Stimulated activated CD4-positive, alpha-beta T cell treated with anti-CD3 and anti-CD28 coated beads, Interleukin-4, amount 100 ng/mL, for 48 hours (primary cell): ENCODE results near the gene LYPLA2.
"Not testable (repeated sequence)": the region's sequence is repeated elsewhere in the genome, so short reads cannot be mapped to it uniquely, and the experiment has no call there.

Experiments used
- DNase-seq, 2 donors: peaks; one replicate each; pipeline ENCODE4 v3.0.0-alpha.2; 2020; ENCODE audit warnings: low read depth in 2 of 2

Gene LYPLA2

DNA sequence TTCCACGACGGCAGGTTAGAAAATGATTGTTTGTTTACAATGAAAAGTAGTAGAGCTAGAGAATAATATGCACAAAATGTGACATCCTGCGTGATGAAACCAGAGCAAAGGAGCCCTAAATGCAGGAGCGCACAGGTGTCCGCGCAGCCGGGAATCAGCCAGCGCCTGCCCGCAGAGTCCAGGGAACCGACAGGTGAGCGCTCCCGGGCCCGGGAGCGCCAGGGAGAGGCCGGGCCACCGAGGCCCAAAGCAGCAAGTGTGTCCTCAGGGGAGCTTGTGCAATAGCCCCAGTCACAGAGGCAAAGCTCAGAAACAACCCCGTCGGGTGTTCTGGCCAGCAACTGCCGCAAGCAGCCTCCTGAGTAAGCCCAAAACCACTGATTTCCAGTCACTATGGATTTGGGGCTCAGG, 10.4 kb downstream of the LYPLA2 start:
- DNase-seq = no peak

DNA sequence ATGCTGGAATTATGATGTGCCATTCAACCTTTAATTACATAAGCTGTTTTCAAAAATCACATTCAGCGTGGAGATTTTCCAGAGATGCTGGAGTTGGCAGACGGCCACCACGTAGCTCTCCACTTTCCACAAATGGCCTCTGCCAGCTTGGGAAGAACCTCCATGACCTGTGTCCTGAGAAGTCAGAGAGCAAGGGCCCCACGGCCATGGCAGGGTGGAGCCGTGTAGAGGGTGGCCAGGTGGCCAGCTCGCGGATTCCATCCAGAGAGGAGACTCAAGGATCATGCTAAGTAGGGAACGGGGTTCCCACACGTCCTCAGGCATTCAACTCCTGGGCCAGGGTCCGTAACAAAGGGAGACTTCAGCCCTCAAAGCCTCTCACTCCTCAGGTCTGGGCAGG, 10.9 kb downstream of the LYPLA2 start:
- no peak for DNase-seq

DNA sequence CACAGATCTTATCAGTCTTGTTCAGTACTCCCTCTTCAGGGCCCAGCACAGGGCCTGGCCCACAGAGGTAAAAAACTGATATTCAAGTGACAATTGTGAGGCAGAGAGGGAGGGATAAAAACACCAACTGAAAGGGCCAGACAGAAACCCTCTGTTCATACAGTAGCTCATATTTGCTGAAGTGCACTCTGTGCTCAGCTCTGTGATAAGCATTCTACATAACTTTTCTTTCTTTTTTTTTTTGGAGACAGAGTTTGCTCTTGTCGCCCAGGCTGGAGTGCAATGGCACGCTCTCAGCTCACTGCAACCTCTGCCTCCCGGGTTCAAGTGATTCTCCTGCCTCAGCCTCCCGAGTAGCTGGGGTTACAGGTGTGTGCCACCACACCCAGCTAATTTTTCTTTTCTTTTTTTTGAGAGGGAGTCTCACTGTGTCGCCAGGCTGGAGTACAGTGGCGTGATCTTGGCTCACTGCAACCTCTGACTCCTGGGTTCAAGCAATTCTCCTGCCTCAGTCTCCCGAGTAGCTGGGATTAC, 11.9 kb downstream of the LYPLA2 start:
- not testable (repeated sequence) for DNase-seq

DNA sequence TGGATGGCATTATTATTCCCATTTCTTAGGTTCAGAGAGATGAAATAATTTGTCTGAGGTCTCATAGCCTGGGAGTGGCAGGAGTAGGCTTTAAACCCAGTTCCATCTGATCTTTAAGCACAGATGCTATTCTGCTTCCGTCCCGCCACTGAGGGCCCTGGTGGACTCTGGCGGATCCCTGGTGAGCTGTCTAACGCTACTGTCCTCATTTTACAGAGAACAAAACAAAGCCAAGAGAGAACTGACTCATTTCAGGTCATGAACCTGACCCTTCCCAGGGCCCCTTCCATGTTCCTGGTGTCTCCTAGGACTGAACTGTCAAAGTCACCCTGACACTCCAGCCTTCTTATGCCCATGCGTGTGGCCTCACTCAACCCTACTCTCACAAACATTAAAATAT, 12.7 kb downstream of the LYPLA2 start:
- DNase-seq = no peak

DNA sequence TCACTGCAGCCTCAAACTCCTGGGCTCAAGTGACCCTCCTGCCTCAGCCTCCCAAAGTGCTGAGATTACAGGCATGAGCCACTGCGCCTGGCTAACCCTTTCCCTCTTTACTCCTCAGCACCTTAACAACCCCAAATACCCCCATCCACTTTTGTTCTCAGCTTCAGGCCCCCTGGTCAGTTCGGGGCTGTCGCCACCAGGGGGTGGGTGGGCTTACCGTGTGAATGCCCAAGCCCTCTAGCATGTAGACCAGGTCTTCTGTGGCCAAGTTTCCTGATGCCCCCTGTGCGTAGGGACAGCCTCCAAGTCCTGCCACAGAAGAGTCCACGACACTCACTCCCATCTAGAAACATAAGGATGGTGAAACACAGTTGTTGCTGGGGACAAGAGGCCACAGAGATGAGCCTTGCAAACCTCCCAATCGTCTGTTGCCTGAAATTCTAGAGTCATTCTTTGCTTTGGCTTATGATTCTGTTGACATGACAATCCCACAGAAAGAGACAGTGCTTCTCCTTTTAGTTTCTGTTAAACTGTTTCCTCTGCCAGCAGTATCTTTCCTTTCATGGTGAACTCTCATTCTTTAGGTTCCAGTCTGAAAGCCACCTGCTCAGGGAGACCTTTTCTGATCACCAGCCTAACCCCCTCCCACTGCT, 13.4 kb downstream of the LYPLA2 start:
- no peak for DNase-seq

DNA sequence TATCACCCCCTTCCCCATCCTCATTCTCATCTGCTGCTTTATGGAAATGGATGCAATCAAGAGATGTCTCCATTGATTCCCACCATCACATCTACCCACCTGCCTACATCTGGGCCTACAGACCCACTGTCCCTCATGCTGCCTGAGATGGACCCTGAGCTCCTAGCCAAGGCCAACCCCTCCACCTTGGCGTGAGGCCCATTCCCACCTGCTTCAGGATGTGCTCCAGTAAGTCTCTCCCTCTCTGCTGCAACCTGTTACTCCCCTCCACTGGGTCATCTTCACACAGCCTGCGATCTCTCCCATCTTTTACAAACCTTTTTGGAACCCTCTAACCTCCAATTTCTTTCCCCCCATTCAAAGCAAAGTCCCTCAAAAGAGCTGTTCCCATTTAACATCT, 14.1 kb downstream of the LYPLA2 start:
- no peak for DNase-seq

DNA sequence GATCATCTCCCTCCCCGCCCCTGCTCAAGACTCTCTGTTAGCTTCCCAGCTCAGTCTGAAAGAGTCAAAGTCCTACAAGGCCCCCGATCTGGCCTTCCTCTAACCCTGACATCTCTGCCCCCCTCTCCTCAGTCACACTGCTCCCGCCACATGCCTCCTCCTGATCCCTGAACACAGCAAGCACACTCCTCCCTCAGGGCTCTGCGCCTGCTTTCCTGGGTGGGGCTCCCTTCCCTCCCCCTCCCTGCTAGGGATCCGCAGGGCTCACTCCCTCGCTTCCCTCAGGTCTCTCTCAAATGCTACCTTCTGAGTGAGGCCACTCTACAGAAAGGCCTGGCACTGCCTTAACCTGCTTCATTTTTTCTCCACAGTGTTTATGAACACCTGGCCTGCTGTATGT, 15.3 kb downstream of the LYPLA2 start:
- DNase-seq = no peak

DNA sequence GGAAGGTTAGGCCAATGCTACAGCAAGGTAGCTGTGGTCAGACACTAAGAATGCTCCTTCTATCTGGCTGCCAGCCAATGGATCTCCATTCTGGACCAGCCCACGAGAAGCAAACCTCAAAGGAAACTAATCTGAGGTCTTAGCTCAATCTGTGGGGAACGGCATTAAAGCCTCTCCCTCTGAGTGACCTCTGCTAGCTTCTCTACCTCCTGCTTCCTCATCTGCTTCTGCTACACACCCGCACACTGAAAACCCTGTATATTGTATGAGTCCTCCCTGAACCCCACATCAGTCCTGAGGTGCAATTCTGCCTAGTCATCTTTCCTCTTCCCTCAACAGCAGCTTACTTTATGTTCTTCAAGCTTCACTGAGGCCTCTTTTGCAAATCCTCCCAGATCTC, 16.5 kb downstream of the LYPLA2 start:
- no peak for DNase-seq

DNA sequence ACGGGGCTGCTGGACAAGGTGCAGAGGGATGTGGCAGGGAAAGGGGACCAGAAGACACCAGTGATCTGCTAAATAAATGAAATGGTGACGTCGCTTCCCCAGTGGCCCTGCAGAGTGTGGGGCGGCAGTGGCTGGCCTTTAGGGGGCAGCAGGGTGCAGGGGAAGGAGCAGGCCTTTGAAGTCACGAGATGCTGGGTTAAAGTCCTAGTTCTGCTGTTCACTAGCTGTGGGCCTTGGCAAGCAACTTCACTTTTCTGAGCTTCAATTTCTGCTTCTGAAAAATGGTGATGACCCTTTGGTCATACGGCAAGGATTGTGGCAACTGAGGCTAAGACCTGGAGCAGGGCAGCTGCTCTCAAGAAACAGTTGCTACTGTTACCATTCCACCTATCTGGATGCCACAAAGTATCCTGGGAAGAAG, 18.8 kb downstream of the LYPLA2 start:
- peak; percentile 75 to 78 for DNase-seq

DNA sequence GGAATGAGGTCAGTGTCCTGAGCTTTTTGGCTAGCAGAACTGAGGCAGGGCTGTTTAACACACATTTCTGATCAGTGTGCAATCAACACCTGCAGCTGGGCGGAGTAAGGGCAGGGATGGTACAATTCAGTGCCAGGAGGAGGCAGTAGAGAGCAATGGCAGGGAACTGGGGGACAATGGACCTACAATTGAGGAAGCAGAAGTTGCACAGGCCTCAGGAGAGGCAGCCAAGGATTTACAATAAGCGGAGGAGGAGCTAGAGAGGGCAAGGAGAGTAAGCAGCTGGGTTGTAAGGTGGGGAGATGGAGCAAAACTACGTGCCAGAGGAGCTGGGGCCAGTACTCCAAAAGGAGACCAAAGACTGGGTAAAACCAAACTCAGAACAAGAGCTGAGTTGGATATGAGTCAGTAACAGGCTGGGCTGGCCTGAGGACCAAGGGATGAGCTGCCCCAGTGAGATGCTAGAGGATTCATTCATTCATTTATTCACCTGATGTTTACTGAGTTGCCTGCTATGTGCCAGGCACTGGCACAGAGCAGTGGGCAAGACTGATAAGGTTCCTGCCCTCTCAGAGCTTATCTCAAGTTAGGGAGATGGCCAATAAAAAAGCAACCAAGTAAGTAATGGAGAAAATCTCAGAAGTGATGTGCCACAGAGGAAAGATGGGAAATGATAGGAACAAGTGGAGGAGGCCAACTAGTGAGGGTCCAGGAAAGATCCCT, 20.0 kb downstream of the LYPLA2 start:
- DNase-seq = peak in 1 of 2 donors; percentile 55

DNA sequence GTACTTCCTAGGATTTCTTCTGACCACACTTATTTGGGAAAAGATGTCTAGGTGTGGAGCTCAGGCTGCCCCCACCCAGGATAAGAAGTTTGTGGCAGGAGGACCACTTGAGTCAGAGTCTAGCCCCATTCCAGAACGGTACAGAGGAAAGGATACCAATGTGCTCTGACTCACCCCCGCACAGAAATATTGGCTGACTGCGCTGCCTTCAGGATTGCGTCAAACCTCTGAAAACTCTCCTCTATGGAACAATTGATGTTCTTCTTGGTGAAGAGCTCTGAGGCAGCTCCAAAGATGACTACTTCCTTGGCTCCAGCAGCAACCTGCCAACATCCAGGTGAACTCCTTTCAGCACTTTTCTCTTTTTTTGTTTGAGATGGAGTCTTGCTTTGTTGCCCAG, 23.1 kb downstream of the LYPLA2 start:
- no peak for DNase-seq

DNA sequence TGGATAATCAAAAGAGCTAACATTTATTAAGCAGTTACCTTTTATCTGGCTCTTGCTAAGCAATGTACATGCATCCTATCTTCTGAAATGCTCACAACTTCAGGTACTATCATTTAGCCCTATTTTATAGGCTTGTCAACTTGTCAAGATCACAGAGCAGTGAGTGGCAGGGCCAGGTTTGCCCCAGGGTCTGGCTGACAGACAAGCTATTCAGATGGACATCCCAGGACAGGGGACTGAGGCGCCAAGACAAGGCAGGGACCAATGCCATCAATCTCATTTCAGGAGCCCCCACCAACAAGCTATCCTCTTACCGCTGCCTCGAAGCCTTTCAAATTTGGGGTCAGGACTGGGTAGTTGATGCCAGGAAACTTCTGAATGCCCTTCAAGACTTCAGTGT, 25.4 kb downstream of the LYPLA2 start:
- DNase-seq = no peak

DNA sequence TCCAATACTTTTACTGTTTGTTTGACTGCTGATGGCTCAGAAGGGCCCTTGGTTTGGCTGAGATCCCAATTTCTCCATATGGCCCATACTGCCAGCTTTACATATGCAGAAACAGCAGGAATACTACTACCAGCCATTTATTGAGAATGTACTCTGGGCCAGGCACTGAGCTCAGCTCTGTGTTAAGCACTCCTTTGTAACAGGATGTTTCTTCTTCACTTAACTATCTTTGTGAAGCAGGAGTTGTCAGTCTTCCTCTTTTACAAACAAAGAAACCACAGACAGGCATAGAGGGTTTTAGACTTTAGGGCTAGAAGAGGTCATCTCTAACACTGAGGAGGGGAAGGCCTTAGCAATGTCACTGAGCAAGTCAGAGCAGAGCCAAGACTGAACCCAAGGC, 26.0 kb downstream of the LYPLA2 start:
- DNase-seq = no peak

DNA sequence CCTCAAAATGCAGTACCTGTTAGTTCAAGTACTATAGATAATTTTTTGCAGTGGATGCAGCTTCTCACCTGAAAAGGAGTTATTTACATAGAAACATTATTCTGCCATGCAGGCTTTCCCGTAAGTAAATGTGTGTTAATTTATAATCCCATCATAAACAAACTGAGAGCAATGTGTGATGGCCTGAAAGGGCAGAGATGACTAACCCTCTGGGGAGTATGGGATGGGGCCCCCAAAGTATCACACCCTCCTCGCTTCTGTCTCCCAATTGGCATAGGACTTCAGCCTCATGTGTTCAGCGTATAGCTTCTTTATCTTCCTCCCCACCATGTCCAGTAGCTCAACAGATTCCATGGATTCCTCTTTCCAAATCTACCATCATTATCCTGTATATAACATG, 26.7 kb downstream of the LYPLA2 start:
- DNase-seq = no peak

DNA sequence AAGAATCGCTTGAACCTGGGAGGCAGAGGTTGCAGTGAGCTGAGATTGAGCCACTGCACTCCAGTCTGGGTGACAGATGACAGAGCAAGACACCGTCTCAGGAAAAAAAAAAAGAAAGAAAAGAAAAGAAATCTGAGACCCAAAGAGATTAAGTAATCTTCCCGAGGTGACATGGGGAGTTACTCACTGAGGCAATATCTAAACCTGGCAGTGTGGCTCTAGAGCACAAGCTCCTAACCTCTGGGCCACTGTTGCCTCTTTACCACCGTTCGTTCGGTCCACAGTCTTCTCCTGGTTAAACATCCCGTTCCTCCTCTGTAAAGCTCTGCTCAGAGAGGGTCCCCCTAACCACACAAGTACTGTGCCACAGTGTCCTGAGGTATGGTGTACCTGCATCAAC, 32.8 kb downstream of the LYPLA2 start:
- no peak for DNase-seq

DNA sequence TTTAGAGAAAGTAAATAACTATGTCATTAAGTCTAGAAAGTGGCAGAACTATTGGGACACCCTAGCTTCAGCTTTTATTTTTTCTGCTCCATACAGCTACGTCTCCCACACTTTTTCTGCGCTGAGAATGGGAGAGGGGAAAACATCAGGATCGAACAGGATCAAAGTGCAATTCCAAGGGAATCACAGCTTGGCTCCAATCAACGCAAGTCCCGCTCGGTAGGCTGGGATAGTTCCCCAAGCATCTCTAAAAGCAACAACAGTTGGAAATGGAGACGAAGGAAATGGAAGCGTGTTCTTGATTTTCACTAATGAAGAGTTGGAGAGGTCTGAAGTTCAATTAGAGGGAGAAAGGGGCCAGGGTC, 33.7 kb downstream of the LYPLA2 start:
- no peak for DNase-seq

DNA sequence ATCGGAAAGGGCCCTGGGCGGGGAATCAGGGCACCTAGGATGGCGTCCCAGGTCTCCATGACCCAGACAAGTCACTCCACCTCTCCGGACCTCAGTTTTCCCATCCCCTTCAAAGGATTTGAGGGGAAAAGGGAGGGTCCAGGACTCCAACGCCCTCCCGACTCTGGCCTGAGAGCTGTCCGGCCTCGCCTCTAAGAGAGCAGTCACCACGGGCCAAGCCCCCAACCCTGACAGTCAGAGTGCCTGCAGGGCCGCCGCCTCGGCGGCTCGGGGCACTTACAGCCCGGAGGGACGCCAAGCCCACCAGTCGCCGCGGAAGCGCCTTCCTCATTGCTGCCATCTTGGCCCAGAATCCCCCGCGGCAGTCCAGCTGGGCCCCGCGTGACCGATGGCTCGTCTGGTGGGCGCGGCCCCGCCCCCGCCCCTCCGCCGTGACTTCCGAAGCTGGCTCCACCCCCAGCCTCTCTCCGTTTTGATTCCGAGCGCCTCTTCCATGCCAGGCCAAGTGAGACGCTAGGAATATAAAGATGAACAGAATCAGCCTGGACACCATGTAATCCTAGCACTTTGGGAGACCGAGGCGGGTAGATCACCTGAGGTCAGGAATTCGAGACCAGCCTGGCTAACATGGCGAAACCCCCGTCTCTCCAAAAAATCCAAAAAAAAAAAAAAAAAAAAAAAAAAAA, 34.3 kb downstream of the LYPLA2 start, which contains the start of gene HMGCL:
Gene HMGCL (minus strand): TSS at position 354 of the 686 bp plus-strand sequence. CDS start 14 bp downstream, at position 340.
- peak; percentile 82 to 89 for DNase-seq

DNA sequence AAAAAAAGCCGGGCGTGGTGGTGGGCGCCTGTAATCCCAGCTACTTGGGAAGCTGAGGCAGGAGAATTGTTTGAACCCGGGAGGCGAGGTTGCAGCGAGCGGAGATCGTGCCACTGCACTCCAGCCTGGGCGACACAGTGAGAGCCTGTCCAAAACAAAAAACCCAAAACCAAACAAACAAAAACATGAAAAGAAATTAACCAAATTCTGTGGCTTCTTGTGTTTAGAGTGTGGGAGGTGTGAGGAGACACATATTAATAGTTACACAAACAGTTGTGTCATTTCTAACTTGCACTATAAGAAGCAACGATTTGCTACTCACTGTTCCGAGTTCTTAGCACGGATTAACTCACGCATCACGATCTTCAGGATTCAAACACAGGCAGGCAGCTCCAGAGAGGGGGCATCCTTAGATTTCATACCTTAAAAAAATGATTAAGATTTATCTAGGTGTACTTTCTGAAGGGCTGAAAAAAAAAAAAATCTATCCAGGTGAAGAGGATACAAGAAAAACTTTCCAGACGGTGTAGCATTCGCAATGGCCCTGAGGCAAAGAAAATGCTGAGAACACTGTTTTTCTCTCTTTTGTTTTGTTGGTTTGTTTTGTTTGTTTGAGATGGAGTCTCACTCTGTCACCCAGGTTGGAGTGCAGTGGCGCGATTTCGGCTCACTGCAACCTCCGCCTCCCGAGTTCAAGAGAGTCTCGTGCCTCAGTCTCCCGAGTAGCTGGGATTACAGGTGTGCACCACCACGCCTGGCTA, 35.0 kb downstream of the LYPLA2 start:
- DNase-seq = no peak

DNA sequence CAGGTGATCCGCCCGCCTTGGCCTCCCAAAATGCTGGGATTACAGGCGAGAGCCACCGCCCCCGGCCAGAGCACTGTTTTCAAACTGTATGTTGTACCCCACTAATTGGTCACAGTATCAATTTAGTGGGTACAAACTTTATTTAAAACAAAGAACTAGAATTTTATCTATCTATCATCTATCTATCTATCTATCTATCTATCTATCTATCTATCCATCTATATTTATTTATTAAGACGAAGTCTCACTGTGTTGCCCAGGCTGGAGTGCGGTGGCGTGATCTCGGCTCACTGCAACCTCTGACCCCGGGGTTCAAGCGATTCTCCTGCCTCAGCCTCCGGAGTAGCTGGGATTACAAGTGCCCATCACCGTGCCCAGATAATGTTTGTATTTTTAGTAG, 35.6 kb downstream of the LYPLA2 start:
- not testable (repeated sequence) for DNase-seq

DNA sequence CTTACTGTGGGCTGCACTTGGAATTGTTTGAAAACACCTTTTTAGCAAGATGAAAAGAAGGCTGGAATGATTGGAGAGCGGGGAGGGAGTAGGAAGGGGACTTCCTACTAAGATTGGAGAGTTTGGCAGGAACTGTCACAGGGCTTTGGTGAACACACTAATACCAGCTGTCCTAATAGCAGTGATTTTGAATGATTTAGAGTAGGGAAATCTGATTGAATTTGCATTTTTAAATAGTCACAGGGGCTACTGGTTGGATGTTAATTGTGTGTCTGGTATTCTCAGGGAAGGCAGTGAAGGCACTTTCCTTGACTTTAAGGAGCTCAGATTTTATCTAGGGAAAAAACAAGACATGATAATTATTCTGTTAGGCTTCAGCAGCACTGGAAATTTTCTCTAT, 36.8 kb downstream of the LYPLA2 start:
- no peak for DNase-seq

DNA sequence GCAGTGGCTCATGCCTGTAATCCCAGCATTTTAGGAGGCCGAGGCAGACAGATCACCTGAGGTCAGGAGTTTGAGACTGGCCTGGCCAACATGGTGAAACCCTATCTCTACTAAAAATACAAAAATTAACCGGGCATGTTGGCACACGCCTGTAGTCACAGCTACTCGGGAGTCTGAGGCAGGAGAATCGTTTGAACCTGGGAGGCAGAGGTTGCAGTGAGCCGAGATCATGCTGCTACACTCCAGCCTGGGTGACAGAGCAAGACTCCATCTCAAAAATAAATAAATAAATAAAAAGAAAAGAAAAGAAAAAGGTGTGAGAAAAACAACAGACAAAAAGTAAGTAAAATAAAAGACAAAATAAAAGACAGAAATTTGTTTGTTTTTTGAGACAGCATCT, 43.2 kb downstream of the LYPLA2 start:
- DNase-seq = not testable (repeated sequence)

DNA sequence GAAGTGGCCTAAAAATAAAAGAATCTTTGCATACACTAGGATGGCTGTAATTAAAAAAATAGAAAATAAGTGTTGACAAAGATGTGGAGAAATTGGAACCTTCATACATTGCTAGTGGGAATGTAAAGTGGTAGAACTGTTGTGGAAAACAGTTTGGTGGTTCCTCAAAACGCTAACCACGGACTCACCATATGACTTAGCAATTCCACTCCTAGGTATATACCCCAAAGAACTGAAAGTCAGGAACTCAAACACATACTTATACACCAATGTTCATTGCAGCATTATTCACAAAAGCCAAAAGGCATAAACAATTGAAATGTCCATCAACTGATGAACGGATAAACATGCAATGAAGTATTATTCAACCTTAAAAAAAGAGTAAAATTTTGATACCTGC, 45.1 kb downstream of the LYPLA2 start:
- no peak for DNase-seq
